ELR (cell line): ENCODE results near the gene GNG13.
"Not testable (repeated sequence)": the region's sequence is repeated elsewhere in the genome, so short reads cannot be mapped to it uniquely, and the experiment has no call there.

ENCODE experiments used
- DNase-seq: peaks from one replicate; pipeline ENCODE4 v3.0.0-alpha.2; 2015; ENCODE audit warnings: low read depth

The GNG13 gene, protein sequence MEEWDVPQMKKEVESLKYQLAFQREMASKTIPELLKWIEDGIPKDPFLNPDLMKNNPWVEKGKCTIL

DNA sequence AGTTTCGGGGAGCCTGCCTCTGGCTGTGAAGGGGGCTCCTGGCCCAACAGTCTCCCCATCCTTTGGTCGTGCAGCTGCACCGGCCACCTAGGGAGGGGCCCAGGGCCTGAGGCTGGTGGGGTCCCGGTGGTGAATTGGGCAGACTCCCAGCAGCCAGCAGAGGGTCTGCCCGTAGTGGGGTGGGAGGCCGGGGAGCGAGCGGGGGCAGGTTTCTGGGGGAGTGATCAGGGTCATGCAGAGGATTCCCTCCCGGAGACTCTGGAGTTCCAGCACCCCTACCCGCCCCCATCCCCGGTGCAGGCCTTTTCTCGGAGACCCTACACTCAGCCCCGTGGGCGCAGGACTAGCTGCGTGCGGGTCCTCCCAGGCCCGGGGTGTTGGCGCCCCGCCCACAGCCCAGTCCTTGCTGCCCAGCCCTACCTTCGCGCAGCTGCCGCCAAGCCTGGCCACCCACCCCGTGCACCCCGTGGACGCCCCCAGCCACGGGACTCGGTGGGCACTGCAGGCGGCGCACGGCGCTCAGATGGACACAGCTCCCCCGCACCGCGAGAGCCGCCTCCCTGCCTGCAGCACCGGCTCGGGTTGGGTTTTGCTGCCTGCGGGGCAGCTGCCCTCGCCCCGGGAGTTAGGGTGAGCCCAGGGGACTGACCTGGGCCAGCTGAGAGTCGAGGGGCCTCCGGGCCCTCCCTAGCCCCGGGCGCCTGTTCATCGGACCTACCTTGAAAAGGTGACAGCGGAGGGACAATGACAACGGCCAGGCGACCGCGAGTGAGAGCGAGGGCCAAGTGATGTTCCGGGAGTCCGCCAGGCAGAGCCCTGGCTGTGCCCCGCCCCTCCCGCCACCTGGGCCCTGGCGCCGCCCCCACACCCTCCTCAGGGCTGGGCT is at the start of gene GNG13:
TSS of gene GNG13 (minus strand) at position 787 of the 886 bp plus-strand sequence. CDS start 1,657 bp downstream, outside the sequence.
- DNase-seq: no peak

DNA sequence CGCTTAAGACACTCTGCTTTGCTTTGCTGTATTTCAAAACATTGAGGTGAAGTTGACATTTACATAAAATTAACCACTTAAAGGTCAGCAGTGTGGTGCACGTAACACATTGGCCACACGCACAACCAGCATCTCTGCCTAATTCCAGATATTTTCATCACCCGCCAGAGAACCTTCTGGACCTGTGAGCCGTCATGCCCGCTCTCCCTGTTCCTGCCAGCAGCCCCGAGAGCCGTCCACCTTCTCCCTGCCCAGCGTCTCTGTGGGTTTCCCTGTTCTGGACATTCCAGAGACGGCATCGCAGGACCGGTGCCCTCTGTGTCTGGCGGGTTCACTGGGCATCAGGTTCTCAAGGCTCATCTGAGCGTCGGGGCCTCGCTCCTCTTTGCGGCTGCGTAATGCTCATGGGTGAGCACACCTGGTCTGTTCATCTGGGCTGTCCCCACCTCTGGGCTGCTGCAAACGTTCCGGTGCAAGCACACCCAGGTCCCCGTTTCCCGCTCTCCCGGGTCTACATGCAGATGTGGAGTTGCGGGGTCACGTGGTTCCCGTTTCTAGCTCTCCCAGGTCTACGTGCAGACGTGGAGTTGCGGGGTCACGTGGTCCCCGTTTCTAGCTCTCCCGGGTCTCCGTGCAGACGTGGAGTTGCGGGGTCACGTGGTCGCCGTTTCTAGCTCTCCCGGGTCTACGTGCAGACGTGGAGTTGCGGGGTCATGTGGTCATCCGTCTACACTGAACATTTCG is 48.1 kb upstream of the GNG13 start:
- no peak for DNase-seq

DNA sequence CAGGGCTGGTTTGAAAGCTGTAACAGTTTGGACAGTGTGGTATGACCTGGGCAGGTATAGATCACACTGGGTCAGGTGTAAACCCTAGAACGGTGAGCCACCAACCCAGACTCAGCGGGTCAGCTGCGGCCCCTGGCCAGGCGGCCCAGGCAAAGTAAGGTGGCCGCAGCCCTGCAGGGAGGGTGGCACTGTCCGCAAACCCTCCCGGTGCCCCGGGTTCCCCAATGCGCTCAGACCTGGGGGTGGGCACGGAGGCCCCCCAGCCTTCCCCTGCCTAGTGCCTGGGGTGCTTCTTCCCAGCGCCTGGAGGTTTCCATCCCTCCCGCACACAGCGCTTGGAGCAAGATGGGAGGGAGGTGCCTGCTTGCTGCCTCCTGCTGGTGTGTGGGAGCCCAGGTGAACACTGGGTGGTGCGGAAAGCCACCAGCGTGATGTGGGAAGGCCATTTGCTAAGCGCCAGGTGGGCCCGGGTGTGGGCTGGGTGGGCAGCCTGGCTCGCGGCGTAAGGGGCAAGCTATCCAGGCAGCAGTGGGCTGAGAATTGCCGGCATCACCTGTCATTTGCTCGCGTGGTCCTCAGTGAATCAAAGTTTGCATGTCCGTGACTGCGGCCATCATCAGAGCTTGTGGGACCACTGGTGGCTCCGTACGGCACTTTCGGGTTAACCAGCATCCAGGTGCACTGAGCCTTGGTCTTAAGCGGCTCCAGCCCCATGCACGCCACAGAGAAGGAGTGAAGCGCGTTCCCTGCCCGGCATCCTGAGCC is 47.3 kb upstream of the GNG13 start:
- DNase-seq: no peak

DNA sequence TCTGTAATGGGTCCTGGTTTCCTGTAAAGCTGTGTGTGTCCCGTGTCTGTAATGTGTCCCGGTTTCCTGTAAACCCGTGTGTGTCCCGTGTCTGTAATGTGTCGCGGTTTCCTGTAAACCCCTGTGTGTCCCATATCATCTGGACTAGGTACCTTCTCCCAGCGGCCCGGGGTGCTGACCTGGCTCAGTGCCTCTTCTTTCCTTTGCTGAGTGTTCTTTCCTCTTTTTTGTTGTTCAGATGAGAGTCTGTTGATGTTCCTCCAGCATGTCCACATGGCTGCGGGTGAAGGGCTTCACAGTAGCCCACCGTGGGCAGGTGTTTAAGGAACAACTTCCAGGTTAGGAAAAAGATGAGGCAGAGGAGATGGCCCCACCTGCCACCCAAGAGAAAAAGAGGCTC is 46.6 kb upstream of the GNG13 start:
- no peak for DNase-seq

- DNase-seq: no peak
Measured at GRCh38 chr16:845351-845745, 44.8 kb upstream of the GNG13 start.

DNA sequence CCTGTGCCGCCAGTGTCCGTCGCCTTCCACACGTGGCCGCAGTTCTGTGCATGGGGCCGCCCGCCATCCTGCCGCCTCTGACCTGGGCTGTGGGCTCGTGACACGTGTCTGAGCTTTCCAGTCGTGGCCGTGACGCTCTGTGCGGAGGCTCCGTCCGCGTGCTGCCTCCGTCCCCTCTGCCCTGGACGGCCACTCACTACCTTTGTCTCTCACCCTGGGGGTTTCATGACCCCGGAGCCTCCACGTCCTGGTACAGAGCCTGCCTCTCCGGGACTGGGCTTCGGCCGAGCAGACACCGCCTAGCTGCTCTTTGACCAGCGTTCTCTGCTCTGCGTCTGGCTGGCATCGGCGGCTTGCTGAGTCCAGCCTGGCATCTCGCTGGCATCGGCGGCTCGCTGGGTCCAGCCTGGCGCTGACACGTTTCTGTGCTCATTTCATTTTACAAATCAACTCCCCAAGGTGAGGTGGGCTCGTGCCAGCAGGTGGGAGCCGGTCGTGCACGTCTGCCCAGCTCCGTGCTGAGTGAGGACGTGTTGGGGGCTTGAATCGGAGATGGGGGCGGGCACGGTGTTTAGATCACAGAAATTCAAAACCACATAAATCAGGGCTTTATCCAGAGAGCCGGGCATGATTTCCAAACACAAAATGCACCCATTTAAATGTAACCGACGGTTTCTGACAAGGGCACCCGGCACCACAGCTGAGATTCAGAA is 44.3 kb upstream of the GNG13 start:
- DNase-seq: no peak

GRCh38 chr16:843771-844170 is 43.2 kb upstream of the GNG13 start:
- no peak for DNase-seq

DNA sequence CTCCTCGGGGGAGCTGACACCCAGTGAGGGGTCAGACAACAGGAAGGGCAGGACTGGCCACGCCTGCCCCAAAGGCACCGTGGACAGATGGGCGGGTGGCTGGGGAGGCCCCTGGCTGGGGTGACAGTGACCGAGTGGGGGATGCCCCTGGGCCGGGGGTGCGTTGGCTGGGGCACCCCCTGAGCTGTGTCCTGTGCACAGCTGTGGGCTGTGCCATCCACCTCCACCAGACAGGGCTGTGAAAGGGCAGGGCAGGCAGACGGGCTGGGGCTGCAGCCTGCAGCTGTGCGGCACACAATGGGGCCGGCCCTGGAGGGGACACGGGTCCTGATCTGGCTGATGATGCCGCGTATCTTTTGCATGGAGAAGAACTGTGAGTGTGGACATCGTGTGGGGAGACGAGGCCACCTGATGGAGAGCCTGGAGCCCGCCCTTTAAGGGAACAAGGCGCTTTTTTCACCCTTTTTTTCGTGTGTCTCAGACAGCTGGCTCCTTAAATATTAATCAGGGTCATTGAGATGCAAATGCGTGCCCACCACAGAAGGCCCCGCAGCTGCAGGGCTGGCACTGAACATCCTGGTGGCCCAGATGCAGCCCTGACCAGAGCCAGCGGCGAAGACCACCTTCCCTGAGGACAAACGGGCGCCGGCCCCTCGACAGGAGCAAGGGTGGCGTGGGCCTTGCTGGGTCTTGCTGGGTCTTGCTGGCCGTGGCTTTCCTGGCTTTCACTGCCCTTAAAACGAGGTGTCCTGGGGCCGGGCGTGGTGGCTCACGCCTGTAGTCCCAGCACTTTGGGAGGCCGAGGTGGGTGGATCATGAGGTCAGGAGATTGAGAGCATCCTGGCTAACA is 42.4 kb upstream of the GNG13 start:
- DNase-seq: no peak

GRCh38 chr16:842061-842476 is 41.5 kb upstream of the GNG13 start:
- no peak for DNase-seq

DNA sequence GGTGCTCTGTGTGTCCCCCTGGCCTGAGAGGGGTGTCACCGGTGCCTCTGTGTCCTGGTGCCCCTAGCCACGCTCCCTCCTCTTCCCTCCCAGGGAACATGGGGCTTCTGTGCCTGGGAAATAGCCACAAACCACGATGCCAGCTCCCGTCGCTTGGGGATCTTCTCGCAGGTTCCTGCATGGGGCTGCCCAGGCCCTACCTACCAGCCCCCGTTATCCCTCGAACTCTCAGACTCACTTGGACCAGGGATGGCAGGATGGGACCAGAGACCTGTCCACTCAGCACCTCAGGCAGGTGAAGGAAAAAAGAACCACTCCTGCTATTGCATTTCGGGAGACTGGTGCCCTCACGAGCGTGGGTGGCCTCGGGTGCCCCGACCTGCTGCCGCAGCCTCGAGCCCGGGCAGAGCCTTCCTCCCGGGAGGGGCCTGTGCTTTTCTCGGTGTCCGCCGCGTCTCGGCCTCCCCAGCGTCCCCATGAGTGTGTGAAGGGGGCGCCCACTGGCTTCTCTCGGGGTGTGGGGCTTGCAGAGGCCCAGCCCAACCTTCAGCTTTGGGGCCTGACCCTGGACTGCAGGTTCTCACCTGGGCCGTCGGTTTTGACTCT is 41.0 kb upstream of the GNG13 start:
- DNase-seq: no peak

GRCh38 chr16:840561-841454 is 40.3 kb upstream of the GNG13 start:
- no peak for DNase-seq

- DNase-seq: no peak
Measured at GRCh38 chr16:839643-840408, 39.3 kb upstream of the GNG13 start.

- DNase-seq: no peak
Measured at GRCh38 chr16:838741-839140, 38.2 kb upstream of the GNG13 start.

DNA sequence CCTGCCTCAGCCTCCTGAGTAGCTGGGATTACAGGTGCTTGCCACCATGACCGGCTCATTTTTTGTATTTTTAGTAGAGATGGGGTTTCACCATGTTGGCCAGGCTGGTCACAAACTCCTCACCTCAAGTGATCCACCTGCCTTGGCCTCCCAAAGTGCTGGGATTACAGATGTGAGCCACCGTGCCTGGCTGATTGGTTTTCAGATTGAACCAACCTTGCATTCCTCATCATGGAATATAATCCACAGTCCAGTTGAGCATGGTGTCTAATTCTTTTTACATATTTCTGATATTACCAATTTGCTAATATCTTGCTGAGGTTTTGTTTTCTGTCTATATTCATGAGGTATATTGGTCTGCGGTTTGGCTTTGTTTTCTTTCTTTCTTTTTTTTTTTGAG is 36.3 kb upstream of the GNG13 start:
- DNase-seq: not testable (repeated sequence)

- DNase-seq: no peak
Measured at GRCh38 chr16:836221-836620, 35.7 kb upstream of the GNG13 start.

GRCh38 chr16:835373-835772 is 34.8 kb upstream of the GNG13 start:
- no peak for DNase-seq

- no peak for DNase-seq
Measured at GRCh38 chr16:833411-833810, 32.9 kb upstream of the GNG13 start.

- DNase-seq: no peak
Measured at GRCh38 chr16:832652-833336, 32.3 kb upstream of the GNG13 start.
